GM04503 (cell line): Measurements from ENCODE around the gene RNF138.
"Not testable (repeated sequence)": the region's sequence is repeated elsewhere in the genome, so short reads cannot be mapped to it uniquely, and the experiment has no call there.

Source experiments
- DNase-seq: peaks from one replicate; pipeline ENCODE4 v3.0.0-alpha.2; 2012; ENCODE audit warnings: low read depth

Gene RNF138

GRCh38 chr18:32175265-32175664 is 83.6 kb downstream of the RNF138 start:
- DNase-seq = no peak

GRCh38 chr18:32176745-32177144 is 85.1 kb downstream of the RNF138 start:
- DNase-seq = not testable (repeated sequence)

GRCh38 chr18:32177530-32177929 is 85.9 kb downstream of the RNF138 start:
- DNase-seq = no peak
